NCI-H2196 (cell line): ENCODE data around the gene XXYLT1.

Experiments
- DNase-seq: peaks from one replicate; lab custom pipeline; 2025; ENCODE audit not compliant: unreplicated experiment; lab: John Stamatoyannopoulos, UW

XXYLT1 gene

DNA sequence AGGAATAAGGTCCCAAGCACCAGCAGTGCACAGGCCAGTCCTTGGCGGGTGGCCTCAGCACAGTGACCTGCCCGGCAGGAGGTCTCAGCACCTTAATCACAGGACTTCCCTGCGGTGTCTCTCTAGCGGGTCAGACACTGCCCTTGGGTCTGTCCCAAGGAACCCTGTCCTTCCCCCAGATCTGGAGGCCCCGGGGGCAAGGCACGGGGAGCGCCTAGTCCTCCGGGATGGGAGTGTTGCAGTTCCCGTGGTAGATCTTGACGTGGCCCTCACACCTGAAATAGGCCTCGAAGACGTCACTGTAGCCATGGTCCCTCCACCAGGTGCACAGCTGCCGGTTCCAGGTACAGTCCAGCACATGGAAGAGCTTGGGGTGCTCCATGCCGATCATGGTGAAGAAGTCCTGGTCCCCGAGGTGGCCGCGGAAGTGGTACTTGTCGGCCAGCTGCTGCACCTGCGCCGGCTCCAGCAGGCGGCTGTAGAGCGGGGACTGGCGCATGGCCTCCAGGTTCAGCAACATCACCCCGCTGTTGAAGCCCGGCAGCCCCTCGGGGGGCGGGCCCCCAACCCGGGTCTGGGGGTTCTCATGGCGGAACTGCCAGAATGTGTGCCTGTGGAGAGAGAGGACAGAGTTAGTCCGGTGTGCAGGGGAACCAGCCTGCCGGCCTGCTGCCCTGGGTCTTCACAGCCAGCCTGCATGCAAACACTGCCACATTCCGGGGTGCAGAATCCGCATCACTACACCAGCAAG lies 201.3 kb downstream of the XXYLT1 start:
- DNase-seq: no peak

DNA sequence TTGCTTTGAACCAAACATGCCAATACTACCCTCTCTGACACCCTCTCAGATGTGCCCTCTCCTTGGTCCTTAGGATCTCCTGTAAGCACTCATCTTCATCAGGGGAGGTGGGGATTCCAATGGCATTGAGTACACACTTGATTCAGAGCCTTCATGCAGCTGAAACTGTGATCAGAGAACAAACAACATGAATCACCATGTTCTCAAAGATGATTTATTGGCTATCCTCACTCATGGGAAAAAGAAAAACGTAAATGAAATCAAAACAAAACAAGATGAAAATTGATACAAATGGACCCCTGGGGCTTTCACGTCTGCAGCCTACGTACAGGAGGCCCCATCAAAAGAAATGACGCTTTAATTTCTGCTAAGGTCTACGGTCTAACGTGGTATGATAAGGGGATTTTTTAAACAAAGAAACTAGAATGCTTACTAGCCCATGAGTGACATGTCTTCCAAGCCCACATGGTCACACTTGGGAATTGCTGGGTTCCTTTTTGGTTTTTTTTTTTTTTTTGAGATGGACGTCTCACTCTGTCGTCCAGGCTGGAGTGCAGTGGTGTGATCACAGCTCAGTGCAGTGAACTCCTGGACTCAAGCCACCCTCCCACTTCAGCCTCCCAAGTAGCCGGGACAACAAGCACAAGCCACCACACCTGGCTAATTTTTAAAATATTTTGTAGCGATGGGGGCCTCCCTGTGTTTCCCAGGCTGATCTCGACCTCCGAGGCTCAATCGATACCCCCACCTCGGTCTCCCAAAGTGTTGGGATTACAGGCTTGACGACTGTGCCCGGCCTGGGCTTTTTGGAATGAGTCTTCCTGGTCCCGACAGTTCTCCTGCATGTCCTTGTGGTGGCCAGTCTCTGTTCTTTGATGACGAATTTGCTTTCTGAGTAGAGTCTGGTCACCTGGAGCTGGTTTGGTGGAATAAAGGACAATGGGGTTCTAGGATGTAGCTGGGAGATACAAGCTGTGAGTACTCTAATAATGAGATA lies 202.6 kb downstream of the XXYLT1 start:
- DNase-seq: no peak

DNA sequence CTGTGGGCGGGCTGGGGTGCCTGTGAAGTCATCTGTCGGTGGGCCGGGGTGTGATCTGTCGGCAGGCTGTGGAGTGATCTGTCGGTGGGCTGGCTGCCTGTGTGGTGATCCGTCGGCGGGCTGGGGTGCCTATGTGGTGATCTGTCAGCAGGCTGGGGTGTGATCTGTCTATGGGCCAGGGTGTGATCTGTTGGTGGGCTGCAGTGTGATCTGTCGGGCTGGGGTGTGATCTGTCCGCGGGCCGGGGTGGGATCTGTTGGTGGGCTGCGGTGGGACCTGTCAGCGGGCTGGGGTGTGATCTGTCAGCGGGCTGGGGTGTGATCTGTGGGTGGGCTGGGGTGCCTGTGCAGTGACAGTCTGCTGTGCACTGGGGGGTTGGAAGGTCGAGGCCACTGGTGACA lies 204.5 kb downstream of the XXYLT1 start:
- DNase-seq: no peak

DNA sequence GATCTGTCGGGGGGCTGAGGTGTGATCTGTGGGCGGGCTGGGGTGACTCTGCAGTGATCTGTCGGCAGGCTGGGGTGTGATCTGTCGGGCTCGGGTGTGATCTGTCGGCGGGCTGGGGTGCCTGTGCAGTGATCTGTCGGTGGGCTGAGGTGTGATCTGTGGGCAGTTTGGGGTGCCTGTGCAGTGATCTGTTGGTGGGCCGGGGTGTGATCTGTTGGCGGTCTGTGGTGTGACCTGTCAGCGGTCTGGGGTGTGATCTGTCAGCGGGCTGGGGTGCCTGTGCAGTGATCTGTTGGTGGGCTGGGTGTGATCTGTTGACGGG lies 205.1 kb downstream of the XXYLT1 start:
- DNase-seq: no peak

DNA sequence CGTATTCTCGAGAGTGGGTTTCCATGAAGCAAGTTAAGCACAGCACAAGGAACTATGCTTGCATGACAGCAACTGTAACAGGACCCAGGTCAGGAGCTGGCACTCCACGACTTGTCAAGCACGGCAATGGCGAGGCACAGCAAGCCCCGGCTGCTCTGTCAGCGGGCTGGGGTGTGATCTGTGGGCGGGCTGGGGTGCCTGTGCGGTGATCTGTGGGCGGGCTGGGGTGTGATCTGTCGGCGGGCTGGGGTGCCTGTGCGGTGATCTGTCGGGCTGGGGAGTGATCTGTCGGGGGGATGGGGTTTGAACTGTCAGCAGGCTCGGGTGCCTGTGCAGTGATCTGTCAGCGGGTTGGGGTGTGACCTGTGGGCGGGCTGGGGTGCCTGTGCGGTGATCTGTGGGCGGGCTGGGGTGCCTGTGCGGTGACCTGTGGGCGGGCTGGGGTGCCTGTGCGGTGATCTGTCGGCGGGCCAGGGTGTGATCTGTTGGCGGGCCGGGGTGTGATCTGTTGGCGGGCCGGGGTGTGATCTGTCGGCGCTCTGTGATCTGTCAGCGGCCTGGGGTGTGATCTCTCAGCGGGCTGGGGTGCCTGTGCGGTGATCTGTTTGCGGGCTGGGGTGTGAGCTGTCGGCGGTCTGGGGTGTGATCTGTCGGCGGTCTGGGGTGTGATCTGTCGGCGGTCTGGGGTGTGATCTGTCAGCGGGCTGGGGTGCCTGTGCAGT lies 205.7 kb downstream of the XXYLT1 start:
- DNase-seq: no peak

DNA sequence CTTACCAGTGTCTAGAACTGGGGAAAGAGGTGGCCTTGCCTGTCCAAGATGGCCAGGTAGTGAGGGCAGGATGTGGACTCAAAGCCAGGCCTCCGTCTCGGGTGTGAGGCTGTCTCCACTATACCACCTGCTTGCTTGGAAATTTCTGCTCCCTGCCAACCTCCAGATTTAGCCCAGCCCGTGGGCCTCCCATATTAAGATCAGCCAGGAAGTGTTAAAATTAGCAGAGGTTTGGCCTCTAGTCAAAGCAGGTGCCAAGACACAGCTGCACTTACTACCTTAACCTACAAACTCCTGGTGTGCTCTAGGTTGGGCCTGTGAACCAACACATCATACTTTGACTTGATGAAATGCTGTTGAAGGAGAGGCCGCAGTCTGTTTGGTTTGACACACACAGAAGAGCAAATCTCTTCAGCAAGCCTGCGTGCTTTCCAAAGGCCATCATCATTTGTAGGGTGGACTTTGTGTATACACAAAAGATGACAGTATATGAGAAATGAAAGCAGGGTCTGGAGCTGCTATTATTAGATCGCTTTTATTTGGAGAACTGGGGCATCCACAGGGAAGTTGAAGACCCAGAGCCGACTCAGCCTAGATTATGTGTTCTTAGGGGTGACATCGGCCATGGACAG lies 206.5 kb downstream of the XXYLT1 start:
- DNase-seq: no peak

DNA sequence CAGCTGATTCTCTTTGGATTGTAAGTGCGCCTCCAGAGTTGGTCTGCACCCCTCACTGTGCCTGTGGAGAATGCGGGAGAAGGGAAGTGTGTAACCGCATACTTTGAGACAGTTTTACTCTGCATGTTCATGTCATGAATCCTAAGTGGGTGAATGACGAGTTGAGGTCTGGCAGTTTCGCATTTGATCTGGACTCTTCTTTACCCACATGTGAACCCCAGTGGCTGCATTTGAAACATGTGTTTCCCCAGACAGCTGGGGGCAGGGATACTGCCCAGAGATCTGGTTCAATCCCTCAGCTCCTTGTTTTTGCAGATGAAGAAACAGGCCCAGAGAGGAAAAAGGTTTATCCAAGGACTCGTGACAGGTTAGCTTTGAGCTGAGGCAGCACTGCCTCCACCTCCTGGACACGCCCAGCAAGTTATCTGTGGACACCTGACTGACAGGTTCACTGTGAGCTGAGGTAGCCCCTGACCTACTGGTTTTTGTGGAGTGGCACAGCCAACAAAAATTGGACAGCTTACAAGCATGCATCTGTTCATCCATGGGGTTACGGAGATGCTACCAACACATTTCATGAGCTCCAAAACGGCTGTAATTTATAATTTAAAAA lies 207.3 kb downstream of the XXYLT1 start:
- no peak for DNase-seq

DNA sequence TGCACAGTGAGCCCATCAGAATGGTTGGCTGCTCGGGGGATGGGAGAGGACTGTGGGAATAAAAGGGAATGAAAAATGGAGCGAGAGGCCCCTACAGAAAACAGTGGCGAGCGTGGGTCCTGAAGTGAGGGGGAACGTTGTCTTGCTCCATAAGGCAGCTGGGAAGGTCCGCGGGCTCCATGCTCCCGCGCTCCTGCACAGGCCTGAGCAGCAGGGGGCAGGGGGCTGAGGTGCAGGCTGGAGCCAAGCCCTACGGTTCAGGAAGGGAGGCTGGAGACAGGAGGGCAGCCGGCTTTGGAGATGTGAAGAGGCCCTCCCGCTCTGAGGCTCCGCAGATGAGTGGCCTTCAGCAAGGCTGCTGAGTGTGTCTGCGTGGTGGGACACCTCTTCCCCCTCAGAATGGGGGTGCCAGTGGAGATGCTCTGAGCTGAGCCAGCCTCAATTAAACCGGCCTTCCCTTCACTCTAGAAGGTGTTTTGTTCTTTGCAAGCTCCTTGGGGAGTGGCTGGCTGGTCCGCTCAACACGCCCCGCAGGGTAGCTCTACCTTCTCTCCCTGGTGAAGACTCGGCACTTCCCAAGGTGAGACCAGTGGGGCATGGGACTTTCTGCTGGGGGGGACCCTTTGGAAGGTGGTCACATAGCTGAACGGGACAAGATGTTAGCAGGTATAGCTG lies 208.0 kb downstream of the XXYLT1 start:
- DNase-seq: no peak

DNA sequence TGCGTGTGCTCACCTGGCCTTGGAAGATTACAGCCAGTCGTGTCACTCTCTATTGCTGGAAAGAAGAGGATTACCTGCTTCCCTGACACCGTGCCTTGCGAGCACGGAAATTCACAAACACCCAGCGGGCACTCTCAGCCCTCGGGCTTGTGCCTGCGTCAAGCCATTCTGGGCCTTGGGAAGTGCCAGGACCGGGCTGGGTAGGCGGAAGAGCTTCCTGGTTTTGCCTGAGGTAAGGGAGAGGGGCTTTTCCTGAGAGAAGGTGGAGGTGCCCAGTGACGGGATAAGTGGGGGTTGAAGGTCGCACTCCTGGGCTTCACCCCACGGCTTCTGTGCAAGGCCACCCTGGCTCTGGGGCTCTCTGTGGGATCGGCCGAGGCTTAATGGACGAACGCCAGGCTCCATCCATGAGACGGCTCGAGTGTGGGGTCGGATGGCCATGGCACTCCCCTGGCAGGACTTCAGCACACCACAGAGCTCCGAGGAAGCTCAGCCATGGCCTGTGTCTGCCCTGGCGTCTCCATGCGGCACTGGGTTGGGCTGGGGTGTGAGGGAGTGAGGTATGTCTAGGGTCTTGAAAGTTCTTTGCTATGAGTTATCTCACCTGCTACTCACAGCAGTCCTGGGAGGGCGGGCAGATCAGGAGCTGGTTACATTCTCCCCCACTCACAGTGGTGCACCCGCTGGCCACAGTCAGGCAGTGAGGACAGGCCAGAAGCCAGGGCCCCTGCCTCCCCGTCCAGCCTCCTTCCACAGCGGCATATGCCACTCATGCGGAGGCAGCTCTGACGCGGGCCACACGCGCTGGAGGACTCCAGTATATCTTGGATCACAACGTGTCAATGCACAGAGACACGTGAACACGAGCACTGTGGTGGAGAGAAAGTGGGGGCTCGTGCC lies 209.0 kb downstream of the XXYLT1 start:
- no peak for DNase-seq

DNA sequence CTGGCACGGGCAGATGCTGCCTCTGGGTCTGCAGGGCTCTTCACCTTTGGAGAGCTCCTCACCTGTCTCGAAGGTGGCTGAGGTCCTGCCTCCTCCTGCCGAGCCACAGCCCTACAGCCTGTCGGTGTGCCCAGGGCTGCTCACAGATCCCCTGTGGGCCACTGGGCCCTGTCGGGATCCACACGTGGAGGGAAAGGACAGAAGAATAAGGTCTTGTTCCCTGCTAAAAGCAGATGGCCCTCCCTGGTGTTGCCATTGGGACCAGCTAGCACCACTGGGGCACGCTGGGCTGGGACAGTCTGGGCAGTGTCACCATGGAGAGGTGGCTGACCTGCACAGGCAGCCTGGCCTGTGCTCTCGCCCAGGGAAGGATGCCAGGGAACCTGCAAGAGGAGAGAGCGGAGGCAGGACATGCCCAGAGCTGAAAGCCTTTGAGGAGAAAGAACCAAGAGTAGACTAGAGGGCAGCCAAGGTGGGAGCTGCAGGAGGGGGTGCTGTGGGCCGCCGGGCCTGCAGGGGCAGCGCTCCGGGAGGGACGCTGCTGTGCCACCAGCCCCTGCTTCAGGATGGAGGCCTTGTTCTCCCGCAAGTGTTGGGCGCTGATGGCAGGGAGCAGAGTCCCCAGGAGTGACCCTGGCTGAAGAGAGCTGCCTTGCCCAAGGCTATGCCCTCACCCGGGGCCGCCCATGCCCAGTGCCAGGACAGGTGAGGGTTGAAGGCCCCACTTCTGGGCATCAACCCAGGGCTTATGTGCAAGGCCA lies 210.2 kb downstream of the XXYLT1 start:
- DNase-seq: no peak

DNA sequence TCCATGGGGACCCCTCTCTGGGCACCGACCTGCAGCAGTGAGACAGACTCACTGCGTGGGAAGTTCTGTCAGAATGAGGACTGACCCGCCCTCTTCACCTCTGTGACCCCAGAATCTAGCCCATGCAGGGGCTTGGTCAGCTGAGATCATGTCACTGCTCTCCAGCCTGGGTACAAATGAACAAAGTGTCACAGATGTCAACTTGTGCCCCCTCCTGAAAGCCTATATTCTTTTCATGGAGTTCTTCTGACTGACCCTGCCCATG lies 210.8 kb downstream of the XXYLT1 start:
- no peak for DNase-seq

DNA sequence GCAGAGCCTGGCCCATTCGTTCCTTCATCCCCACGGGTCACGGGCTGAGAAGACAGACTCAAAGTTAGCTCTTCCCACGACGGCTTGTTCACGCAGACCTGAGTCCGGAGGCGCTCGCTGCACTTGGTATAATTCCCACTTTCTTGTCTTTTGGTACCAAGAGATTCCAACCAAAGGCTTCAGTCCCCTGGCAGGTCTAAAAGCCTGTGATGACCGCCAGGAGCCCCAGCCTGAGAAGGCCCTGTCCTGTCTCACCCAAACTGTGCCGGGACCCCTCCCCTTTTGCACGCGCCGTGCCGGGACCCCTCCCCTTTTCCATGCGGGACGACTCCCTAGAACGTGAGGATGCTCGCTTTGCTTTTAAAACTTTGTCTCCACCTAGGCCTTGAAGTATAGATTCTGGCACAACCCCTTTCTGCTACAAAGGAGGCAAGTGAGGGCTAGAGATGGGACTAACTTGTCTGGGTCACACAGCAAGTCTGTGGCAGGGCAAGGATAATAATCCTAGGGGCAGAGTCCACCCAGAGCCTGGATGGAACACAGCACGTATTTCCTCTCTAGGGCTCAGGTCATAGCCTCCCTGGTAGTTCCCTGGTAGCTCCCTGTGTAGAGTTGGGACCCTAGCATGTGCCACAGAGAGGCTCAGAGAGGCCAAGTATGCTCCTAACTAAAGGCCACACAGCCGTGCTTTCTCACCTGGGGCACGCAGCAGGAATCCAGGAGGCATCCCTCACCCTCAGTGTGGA lies 211.3 kb downstream of the XXYLT1 start:
- DNase-seq: no peak

DNA sequence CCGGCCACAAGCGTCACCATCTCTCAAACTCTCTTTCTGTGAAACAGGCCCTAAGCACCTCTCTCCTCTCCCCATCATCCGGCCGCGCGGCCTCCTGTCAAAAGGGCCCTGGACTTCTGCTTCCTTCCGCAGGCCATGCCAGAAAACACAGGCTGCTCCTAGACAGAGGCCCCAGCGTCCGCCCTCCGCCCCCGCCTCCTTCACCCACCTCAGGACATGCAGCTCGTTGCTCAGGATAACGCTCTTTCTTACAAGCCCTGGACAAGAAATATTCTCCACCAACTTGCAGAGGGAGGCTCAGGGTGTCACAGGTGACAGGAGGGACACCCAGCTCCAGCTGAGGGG lies 212.0 kb downstream of the XXYLT1 start:
- DNase-seq: no peak

DNA sequence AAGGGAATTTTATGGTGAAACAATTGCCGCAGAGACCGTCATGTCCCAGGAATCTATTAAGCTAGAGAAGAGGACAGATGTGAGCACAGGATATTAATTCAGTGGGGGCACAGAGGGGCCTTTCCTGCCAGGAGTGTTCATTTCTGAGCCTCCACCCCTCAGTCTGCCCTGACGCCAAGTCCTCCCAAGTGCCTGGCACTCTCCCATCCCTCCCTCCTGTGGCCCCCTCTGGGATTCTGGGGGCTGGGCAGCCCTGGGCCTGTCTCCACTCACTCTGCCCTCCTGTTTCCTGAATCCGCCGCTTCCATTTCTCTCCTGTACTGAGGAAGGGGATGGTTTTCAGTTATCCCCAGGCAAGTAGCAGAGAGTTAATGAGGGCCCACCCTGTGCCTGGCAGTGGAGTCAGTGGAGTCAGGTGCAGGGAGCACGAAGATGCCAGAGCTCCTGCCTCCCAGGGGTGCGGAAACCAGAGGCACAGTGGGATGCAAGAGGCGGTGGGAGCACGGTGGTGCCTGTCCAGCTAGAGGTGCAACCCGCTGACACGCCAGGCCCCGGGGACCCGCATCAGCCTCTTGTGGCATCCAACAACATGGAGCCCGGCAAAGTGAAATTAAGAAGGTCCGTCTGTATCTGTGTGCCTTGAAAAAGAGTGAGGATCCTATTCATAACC lies 212.5 kb downstream of the XXYLT1 start:
- no peak for DNase-seq

DNA sequence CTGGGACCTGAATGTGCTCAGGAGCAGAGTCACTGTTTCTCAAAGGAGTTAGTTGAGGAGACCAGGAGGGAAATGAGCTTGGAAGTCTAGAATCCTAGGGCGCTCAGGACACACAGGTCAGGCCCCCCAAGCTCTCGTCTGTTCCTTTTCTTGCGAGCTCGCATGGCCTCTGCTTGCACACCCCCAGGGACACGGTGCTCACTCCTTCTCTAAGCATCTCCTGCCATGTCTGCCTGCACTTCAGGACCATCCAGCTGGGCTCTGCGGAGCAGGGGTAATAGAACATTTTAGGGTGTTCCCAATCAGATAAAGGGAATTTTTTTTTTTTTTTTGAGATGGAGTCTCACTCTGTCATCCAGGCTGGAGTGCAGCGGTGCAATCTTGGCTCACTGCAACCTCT lies 213.2 kb downstream of the XXYLT1 start:
- no peak for DNase-seq

DNA sequence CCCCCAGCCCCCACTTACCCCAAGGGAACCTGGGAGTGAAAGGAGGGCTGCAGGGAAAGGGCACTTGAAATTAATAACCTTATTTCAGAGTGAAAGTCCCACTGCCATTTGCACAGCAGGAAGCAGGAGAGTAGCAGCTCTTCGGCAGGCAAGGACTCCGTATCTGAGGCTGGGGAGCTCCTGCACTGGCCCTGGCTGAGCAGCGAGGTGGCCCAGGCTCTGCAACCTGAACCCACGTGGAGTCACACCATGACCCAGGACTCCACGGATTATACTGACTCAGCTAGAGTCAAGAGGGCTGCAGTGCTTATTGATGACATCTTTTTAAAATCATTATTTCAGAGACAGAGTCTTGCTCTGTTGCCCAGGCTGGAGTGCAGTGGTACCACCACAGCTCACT lies 214.5 kb downstream of the XXYLT1 start:
- no peak for DNase-seq

DNA sequence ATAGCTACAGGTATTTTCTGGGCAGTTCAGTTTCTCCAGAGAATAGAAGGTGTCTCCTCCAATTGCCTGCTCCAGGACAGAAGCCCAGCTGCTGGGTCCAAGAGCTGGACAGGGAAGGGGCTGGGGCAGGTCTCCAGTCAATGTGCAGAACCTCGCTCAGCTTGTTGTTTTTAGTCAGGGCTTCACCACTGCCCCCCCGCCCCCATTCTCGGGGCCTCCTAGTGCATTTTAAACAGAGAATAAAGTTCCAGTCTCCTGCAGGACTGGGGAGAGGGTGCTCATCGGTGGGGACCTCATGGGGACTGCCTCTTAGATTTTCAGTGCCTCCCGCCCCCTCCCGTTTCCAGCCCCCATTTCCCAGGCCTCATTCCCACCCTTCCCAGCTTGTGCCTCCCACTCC lies 216.6 kb downstream of the XXYLT1 start:
- no peak for DNase-seq

DNA sequence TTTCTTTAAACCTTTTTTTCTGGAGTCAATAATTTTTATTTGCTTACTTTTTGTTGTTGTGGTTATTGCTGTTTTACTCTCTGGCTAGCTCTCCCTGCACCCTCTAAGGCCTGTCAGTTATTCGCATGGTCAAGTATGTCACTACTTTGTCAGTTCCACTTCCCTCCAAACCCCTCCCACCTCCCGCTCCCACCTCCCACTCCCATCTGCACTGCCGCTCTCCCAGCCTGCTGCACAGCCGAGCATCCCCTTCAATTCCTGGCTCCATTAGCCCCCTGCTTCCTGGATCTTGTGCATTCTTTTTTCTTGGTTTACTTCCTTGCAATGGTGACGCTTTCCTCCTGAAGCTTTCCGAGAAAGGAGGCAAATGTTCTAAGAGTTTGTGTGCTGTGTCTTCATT lies 218.0 kb downstream of the XXYLT1 start:
- no peak for DNase-seq
